Measurements from ENCODE around the gene PCDHGB5. TPM values are rescaled to one million over a fixed set of nuclear protein-coding genes. Genes with fewer than 3 reads are reported as not detected.
"Not testable (repeated sequence)": the region's sequence is repeated elsewhere in the genome, so short reads cannot be mapped to it uniquely, and the experiment has no call there.

PCDHGB5 gene
- total RNA-seq (2012; rRNA removed) = 10.1 and 12.2 TPM in 2 replicates

- not testable (repeated sequence) for H3K4me1 ChIP-seq (ENCODE audit: control insufficient read depth, insufficient read depth, low read length); H3K36me3 ChIP-seq (ENCODE audit: insufficient read depth, low read length); H3K27me3 ChIP-seq (ENCODE audit: control insufficient read depth, insufficient read depth, low read length)
- Histone ChIP-seq H3K4me2 (ENCODE audit: low read length) (peak within 1 kb of the TSS; percentile 74), H3K9me3 (replicated peaks; ENCODE audit: low read length) (peaks cover 43% of the 10 kb centered on the region), H3K4me3 (ENCODE audit: low read length) (peak within 1 kb of the TSS; percentile 72), H3K9ac (ENCODE audit: low read depth, low read length) (peak within 1 kb of the TSS; percentile 62)
These were observed at the start of gene PCDHGB5 for GRCh38 chr5:141397756-141398551. TSS of gene PCDHGB5 (plus strand) at chr5:141397947. CDS start at chr5:141398128, 181 bp downstream.

- Histone ChIP-seq H3K9ac (ENCODE audit: low read depth, low read length) (peak within 1 kb of the TSS; percentile 5), H3K4me2 (ENCODE audit: low read length) (peak within 1 kb of the TSS; percentile 84), H3K9me3 (replicated peaks; ENCODE audit: low read length) (peaks cover 13% of the 10 kb centered on the region), H3K4me3 (ENCODE audit: low read length) (peak within 1 kb of the TSS; percentile 66), H3K4me1 (ENCODE audit: control insufficient read depth, insufficient read depth, low read length) (no peaks in the 10 kb centered on the region), H3K27me3 (ENCODE audit: control insufficient read depth, insufficient read depth, low read length) (no peaks in the 10 kb centered on the region), H3K36me3 (ENCODE audit: insufficient read depth, low read length) (no peaks in the 10 kb centered on the region)
These were observed 47.7 kb upstream of the PCDHGB5 start, which contains the start of gene PCDHGB1 for GRCh38 chr5:141349917-141350619. TSS of gene PCDHGB1 (plus strand) at chr5:141350099. CDS start at chr5:141350261, 162 bp downstream.

- peaks cover 9% of the 10 kb centered on the region for H3K9me3 ChIP-seq (replicated peaks; ENCODE audit: low read length)
- no peaks in the 10 kb centered on the region for H3K4me1 ChIP-seq (ENCODE audit: control insufficient read depth, insufficient read depth, low read length)
- H3K9ac ChIP-seq (ENCODE audit: low read depth, low read length) = no peak overlapping the region
- no peak overlapping the region for H3K4me3 ChIP-seq (ENCODE audit: low read length)
- H3K4me2 ChIP-seq (ENCODE audit: low read length) = no peak overlapping the region
- H3K36me3 ChIP-seq (ENCODE audit: insufficient read depth, low read length) = no peaks in the 10 kb centered on the region
- no peaks in the 10 kb centered on the region for H3K27me3 ChIP-seq (ENCODE audit: control insufficient read depth, insufficient read depth, low read length)
These were observed 46.2 kb upstream of the PCDHGB5 start for GRCh38 chr5:141351591-141351990.

- no peaks in the 10 kb centered on the region for H3K4me1 ChIP-seq (ENCODE audit: control insufficient read depth, insufficient read depth, low read length)
- H3K36me3 ChIP-seq (ENCODE audit: insufficient read depth, low read length) = no peaks in the 10 kb centered on the region
- H3K4me2 ChIP-seq (ENCODE audit: low read length) = peak within 1 kb of the TSS; percentile 59
- no peaks in the 10 kb centered on the region for H3K27me3 ChIP-seq (ENCODE audit: control insufficient read depth, insufficient read depth, low read length)
- peaks cover 10% of the 10 kb centered on the region for H3K9me3 ChIP-seq (replicated peaks; ENCODE audit: low read length)
- peak within 1 kb of the TSS; percentile 56 for H3K9ac ChIP-seq (ENCODE audit: low read depth, low read length)
- H3K4me3 ChIP-seq (ENCODE audit: low read length) = peak within 1 kb of the TSS; percentile 62
These were observed 42.8 kb upstream of the PCDHGB5 start, which contains the start of gene PCDHGA4 for GRCh38 chr5:141354900-141355469. TSS of gene PCDHGA4 (plus strand) at chr5:141355021. CDS start at chr5:141355108, 87 bp downstream.

GRCh38 chr5:141355641-141356040, 42.1 kb upstream of the PCDHGB5 start:
- peak overlapping the region; percentile 62 for H3K4me3 ChIP-seq (ENCODE audit: low read length)
- H3K9me3 ChIP-seq (replicated peaks; ENCODE audit: low read length) = peaks cover 16% of the 10 kb centered on the region
- H3K9ac ChIP-seq (ENCODE audit: low read depth, low read length) = no peak overlapping the region
- H3K27me3 ChIP-seq (ENCODE audit: control insufficient read depth, insufficient read depth, low read length) = no peaks in the 10 kb centered on the region
- H3K4me1 ChIP-seq (ENCODE audit: control insufficient read depth, insufficient read depth, low read length) = no peaks in the 10 kb centered on the region
- peak overlapping the region; percentile 59 for H3K4me2 ChIP-seq (ENCODE audit: low read length)
- no peaks in the 10 kb centered on the region for H3K36me3 ChIP-seq (ENCODE audit: insufficient read depth, low read length)

- H3K4me1 ChIP-seq (ENCODE audit: control insufficient read depth, insufficient read depth, low read length) = no peaks in the 10 kb centered on the region
- H3K4me3 ChIP-seq (ENCODE audit: low read length) = no peak overlapping the region
- no peaks in the 10 kb centered on the region for H3K36me3 ChIP-seq (ENCODE audit: insufficient read depth, low read length)
- H3K27me3 ChIP-seq (ENCODE audit: control insufficient read depth, insufficient read depth, low read length) = no peaks in the 10 kb centered on the region
- H3K9ac ChIP-seq (ENCODE audit: low read depth, low read length) = no peak overlapping the region
- peaks cover 17% of the 10 kb centered on the region for H3K9me3 ChIP-seq (replicated peaks; ENCODE audit: low read length)
- H3K4me2 ChIP-seq (ENCODE audit: low read length) = no peak overlapping the region
These were observed 41.6 kb upstream of the PCDHGB5 start for GRCh38 chr5:141356133-141356532.

- no peaks in the 10 kb centered on the region for H3K27me3 ChIP-seq (ENCODE audit: control insufficient read depth, insufficient read depth, low read length)
- H3K9ac ChIP-seq (ENCODE audit: low read depth, low read length) = no peak overlapping the region
- no peak overlapping the region for H3K4me2 ChIP-seq (ENCODE audit: low read length)
- H3K36me3 ChIP-seq (ENCODE audit: insufficient read depth, low read length) = no peaks in the 10 kb centered on the region
- no peak overlapping the region for H3K4me3 ChIP-seq (ENCODE audit: low read length)
- peaks cover 17% of the 10 kb centered on the region for H3K9me3 ChIP-seq (replicated peaks; ENCODE audit: low read length)
- no peaks in the 10 kb centered on the region for H3K4me1 ChIP-seq (ENCODE audit: control insufficient read depth, insufficient read depth, low read length)
These were observed 40.8 kb upstream of the PCDHGB5 start for GRCh38 chr5:141356950-141357349.

- Histone ChIP-seq H3K9me3 (replicated peaks; ENCODE audit: low read length) (peaks cover 21% of the 10 kb centered on the region), H3K36me3 (ENCODE audit: insufficient read depth, low read length) (no peaks in the 10 kb centered on the region), H3K27me3 (ENCODE audit: control insufficient read depth, insufficient read depth, low read length) (peaks cover 4% of the 10 kb centered on the region), H3K9ac (ENCODE audit: low read depth, low read length) (peak within 1 kb of the TSS; percentile 39), H3K4me2 (ENCODE audit: low read length) (peak within 1 kb of the TSS; percentile 63), H3K4me3 (ENCODE audit: low read length) (peak within 1 kb of the TSS; percentile 68), H3K4me1 (ENCODE audit: control insufficient read depth, insufficient read depth, low read length) (no peaks in the 10 kb centered on the region)
These were observed 37.8 kb upstream of the PCDHGB5 start, which contains the start of gene PCDHGB2 for GRCh38 chr5:141359790-141360426. TSS of gene PCDHGB2 (plus strand) at chr5:141359994. CDS start at chr5:141360136, 142 bp downstream.

- peaks cover 4% of the 10 kb centered on the region for H3K27me3 ChIP-seq (ENCODE audit: control insufficient read depth, insufficient read depth, low read length)
- no peaks in the 10 kb centered on the region for H3K4me1 ChIP-seq (ENCODE audit: control insufficient read depth, insufficient read depth, low read length)
- H3K4me3 ChIP-seq (ENCODE audit: low read length) = peak overlapping the region; percentile 68
- no peak overlapping the region for H3K4me2 ChIP-seq (ENCODE audit: low read length)
- peaks cover 28% of the 10 kb centered on the region for H3K9me3 ChIP-seq (replicated peaks; ENCODE audit: low read length)
- H3K36me3 ChIP-seq (ENCODE audit: insufficient read depth, low read length) = no peaks in the 10 kb centered on the region
- no peak overlapping the region for H3K9ac ChIP-seq (ENCODE audit: low read depth, low read length)
These were observed 37.1 kb upstream of the PCDHGB5 start for GRCh38 chr5:141360685-141361084.

GRCh38 chr5:141362719-141363118, 35.0 kb upstream of the PCDHGB5 start:
- H3K9me3 ChIP-seq (replicated peaks; ENCODE audit: low read length) = peaks cover 37% of the 10 kb centered on the region

More at GRCh38 chr5:141362719-141363118, 35.0 kb upstream of the PCDHGB5 start:
- Histone ChIP-seq H3K4me3 (ENCODE audit: low read length) (no peak overlapping the region), H3K27me3 (ENCODE audit: control insufficient read depth, insufficient read depth, low read length) (peaks cover 4% of the 10 kb centered on the region), H3K4me1 (ENCODE audit: control insufficient read depth, insufficient read depth, low read length) (no peaks in the 10 kb centered on the region), H3K4me2 (ENCODE audit: low read length) (no peak overlapping the region), H3K36me3 (ENCODE audit: insufficient read depth, low read length) (no peaks in the 10 kb centered on the region), H3K9ac (ENCODE audit: low read depth, low read length) (no peak overlapping the region)

Measured in skeletal muscle satellite cell (primary cell).